ENCODE results near the gene DGKD.

DNA sequence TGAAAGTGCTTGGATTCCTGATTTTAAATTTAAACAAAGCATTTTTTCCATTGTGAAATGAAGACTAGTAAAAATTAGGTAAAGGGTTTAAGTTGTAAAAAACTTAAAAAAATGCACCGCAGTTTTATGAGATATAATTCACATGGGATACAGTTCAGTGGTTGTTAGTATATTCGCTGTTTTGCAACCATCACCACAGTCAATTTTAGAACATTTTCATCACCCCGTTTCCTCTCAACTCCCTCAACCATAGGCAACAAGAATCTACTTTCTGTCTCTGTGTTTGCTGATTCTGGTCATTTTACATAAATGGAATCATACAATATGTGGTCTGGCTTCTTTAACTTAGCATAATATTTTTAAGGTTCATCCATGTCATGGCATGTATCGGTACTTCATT, 4.0 kb downstream of the DGKD start:
- TF ChIP-seq, protein P1, sequence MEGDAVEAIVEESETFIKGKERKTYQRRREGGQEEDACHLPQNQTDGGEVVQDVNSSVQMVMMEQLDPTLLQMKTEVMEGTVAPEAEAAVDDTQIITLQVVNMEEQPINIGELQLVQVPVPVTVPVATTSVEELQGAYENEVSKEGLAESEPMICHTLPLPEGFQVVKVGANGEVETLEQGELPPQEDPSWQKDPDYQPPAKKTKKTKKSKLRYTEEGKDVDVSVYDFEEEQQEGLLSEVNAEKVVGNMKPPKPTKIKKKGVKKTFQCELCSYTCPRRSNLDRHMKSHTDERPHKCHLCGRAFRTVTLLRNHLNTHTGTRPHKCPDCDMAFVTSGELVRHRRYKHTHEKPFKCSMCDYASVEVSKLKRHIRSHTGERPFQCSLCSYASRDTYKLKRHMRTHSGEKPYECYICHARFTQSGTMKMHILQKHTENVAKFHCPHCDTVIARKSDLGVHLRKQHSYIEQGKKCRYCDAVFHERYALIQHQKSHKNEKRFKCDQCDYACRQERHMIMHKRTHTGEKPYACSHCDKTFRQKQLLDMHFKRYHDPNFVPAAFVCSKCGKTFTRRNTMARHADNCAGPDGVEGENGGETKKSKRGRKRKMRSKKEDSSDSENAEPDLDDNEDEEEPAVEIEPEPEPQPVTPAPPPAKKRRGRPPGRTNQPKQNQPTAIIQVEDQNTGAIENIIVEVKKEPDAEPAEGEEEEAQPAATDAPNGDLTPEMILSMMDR (IDR thresholded peaks at IDR 0.05; ENCODE audit: borderline replicate concordance, extremely low read depth, low read length, poor library complexity, severe bottlenecking) = no peak
- no peak for TF ChIP-seq EZH2 (IDR thresholded peaks at IDR 0.05; ENCODE audit: borderline replicate concordance, low read depth, low read length, severe bottlenecking)
